GM21576 (cell line): ENCODE measurements around the gene RPTOR.
"Not testable (repeated sequence)": the region's sequence is repeated elsewhere in the genome, so short reads cannot be mapped to it uniquely, and the experiment has no call there.

Source experiments
- ATAC-seq: cut with Tn5 transposase; IDR thresholded peaks from one replicate; pipeline ENCODE4 v1.9.1; 2021; ENCODE audit warnings: mild to moderate bottlenecking, moderate library complexity; ENCODE audit not compliant: unreplicated experiment

The RPTOR gene

GRCh38 chr17:80804466-80804865 lies 259.8 kb downstream of the RPTOR start:
- no peak for ATAC-seq

GRCh38 chr17:80805032-80805751 lies 260.6 kb downstream of the RPTOR start:
- ATAC-seq = no peak

- no peak for ATAC-seq
Measured at GRCh38 chr17:80807014-80807413, 262.4 kb downstream of the RPTOR start.

- no peak for ATAC-seq
Measured at GRCh38 chr17:80807882-80808281, 263.2 kb downstream of the RPTOR start.

GRCh38 chr17:80811181-80812105 lies 266.8 kb downstream of the RPTOR start:
- ATAC-seq = no peak

GRCh38 chr17:80812362-80813088 lies 267.9 kb downstream of the RPTOR start:
- ATAC-seq = no peak

- ATAC-seq = no peak
Measured at GRCh38 chr17:80813318-80813717, 268.7 kb downstream of the RPTOR start.

GRCh38 chr17:80814491-80814890 lies 269.9 kb downstream of the RPTOR start:
- ATAC-seq = no peak

- ATAC-seq = no peak
Measured at GRCh38 chr17:80815151-80815681, 270.6 kb downstream of the RPTOR start.

GRCh38 chr17:80815718-80816117 lies 271.1 kb downstream of the RPTOR start:
- ATAC-seq = not testable (repeated sequence)

GRCh38 chr17:80816241-80817103 lies 271.8 kb downstream of the RPTOR start:
- ATAC-seq = no peak

- no peak for ATAC-seq
Measured at GRCh38 chr17:80817321-80817845, 272.7 kb downstream of the RPTOR start.

GRCh38 chr17:80817861-80818260 lies 273.2 kb downstream of the RPTOR start:
- no peak for ATAC-seq

GRCh38 chr17:80818871-80819270 lies 274.2 kb downstream of the RPTOR start:
- ATAC-seq = no peak

- ATAC-seq = no peak
Measured at GRCh38 chr17:80819422-80820164, 275.0 kb downstream of the RPTOR start.

- no peak for ATAC-seq
Measured at GRCh38 chr17:80820331-80820730, 275.7 kb downstream of the RPTOR start.

- ATAC-seq = no peak
Measured at GRCh38 chr17:80821546-80821945, 276.9 kb downstream of the RPTOR start.

GRCh38 chr17:80822021-80822699 lies 277.5 kb downstream of the RPTOR start:
- ATAC-seq = no peak
